Measurements from ENCODE around the gene PTCH2. TPM values are rescaled to one million over a fixed set of nuclear protein-coding genes. Genes with fewer than 3 reads are reported as not detected.

Gene PTCH2
- total and polyA plus RNA-seq, 2 donors (not counting 1 experiment from before 2014, with no cell fraction given): 1.3 to 1.7 TPM

DNA sequence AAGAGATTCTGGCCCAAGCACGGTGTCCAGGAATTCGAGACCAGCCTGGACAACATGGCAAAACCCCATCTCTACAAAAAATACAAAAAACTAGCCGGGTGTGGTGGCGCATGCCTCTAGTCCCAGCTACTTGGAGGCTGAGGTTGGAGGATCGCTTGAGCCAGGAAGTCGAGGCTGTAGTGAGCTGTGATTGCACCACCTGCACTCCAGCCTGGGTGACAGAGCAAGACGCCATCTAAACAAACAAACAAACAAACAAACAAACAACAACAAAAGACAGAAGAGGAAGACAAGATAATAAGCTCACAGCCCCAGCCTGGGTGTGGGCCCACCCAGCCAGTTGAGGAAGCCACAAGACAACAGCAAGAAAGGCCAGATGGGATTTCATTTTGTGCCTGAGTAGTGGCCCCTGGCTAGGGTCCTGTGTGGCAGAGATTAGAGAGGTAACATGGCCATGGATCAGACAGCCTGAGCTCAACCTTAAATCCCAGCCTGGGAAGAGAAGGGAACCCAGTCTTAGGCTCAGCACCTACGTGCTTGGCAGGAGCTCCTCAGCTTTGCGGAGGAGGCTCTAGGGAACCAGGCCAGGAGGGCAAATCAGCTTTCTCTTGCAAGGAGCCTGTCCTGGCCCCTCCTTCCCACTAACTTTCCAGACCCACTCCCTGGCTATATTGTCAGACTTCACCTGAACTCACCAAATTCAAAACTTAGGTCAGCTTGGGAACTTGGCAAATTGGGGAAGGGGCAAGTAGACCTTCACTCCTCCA lies 50.1 kb downstream of the PTCH2 start:
- no peak overlapping the region for H3K27ac Mint-ChIP-seq
- DNase-seq: no peak
- Histone ChIP-seq H3K27me3 (replicated peaks in 1 of 4; ENCODE audit: control extremely low read depth in 1 of 4, control insufficient read depth in 3 of 4, insufficient read depth in 4 of 4, low read length in 3 of 4) (no peaks in the 10 kb centered on the region), H3K4me1 (ENCODE audit: control insufficient read depth in 2 of 2, insufficient read depth in 2 of 2, low read length in 2 of 2) (no peaks in the 10 kb centered on the region), H3K36me3 (replicated peaks in 1 of 2; ENCODE audit: control extremely low read depth in 1 of 2, control insufficient read depth in 1 of 2, extremely low read depth in 1 of 2, insufficient read depth in 2 of 2, low read length in 1 of 2) (no peaks in the 10 kb centered on the region), H3K79me2 (ENCODE audit: control insufficient read depth, insufficient read depth, low read length) (no peaks in the 10 kb centered on the region), H3K4me3 (ENCODE audit: control extremely low read depth in 1 of 5, extremely low read depth in 1 of 5, insufficient read depth in 1 of 5, low read depth in 2 of 5, low read length in 4 of 5) (no peak overlapping the region), H3K9ac (ENCODE audit: low read length) (no peak overlapping the region), H4K20me1 (ENCODE audit: control insufficient read depth, insufficient read depth, low read length, poor library complexity, severe bottlenecking) (no peaks in the 10 kb centered on the region), H3K9me3 (ENCODE audit: control extremely low read depth in 1 of 3, control insufficient read depth in 2 of 3, insufficient read depth in 1 of 3, low read length in 2 of 3) (no peaks in the 10 kb centered on the region), H3K4me2 (replicated peaks; ENCODE audit: low read depth, low read length, poor library complexity, severe bottlenecking) (no peak overlapping the region), H3K27ac (ENCODE audit: low read length in 2 of 2) (no peak overlapping the region), H2AFZ (ENCODE audit: insufficient read depth, low read depth, low read length, poor library complexity, severe bottlenecking) (no peak overlapping the region)
- ATAC-seq (ENCODE audit: low read depth): no peak
- no peak overlapping the region for H3K4me3 Mint-ChIP-seq
- H3K4me1 Mint-ChIP-seq: no peaks in the 10 kb centered on the region
- H3K9me3 Mint-ChIP-seq (ENCODE audit: insufficient read depth): no peaks in the 10 kb centered on the region
- intact Hi-C loops (cut with micrococcal nuclease): no loop called here
- TF ChIP-seq, protein P1, sequence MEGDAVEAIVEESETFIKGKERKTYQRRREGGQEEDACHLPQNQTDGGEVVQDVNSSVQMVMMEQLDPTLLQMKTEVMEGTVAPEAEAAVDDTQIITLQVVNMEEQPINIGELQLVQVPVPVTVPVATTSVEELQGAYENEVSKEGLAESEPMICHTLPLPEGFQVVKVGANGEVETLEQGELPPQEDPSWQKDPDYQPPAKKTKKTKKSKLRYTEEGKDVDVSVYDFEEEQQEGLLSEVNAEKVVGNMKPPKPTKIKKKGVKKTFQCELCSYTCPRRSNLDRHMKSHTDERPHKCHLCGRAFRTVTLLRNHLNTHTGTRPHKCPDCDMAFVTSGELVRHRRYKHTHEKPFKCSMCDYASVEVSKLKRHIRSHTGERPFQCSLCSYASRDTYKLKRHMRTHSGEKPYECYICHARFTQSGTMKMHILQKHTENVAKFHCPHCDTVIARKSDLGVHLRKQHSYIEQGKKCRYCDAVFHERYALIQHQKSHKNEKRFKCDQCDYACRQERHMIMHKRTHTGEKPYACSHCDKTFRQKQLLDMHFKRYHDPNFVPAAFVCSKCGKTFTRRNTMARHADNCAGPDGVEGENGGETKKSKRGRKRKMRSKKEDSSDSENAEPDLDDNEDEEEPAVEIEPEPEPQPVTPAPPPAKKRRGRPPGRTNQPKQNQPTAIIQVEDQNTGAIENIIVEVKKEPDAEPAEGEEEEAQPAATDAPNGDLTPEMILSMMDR (IDR thresholded peaks at IDR 0.05): no peak
- no peak for TF ChIP-seq EZH2 (IDR thresholded peaks at IDR 0.05; ENCODE audit: borderline replicate concordance, insufficient read depth, low read depth, low read length, poor library complexity, severe bottlenecking)
- ChIA-PET CTCF (interaction anchor here (0.7 to 3.4 kb wide), 12 partner anchors 8 to 509 kb away, joined by 3 to 24 read pairs (median 5); partner anchors contain the start of genes EIF2B3, HECTD3, RNU5D-1 and UROD), POLR2A (interaction anchor here (0.8 kb wide), 1 partner anchor 15 kb away, joined by 3 read pairs; no protein-coding TSS in a partner anchor)
- H3K27me3 Mint-ChIP-seq: no peaks in the 10 kb centered on the region
- WGBS (ENCODE audit: insufficient coverage): 88% methylated on average over 5 of the region's 9 CpGs
